Embryonic facial prominence (tissue), 1 donor: ENCODE measurements around the gene ZNF746.

Experiments
- DNase-seq: peaks from one replicate; pipeline ENCODE4 v3.0.0-alpha.2; 2016; ENCODE audit errors: extremely low spot score

The ZNF746 gene

GRCh38 chr7:149490083-149490760 lies 7.4 kb downstream of the ZNF746 start:
- DNase-seq = no peak

- DNase-seq = no peak
Measured at GRCh38 chr7:149489391-149490024, 8.1 kb downstream of the ZNF746 start.

DNA sequence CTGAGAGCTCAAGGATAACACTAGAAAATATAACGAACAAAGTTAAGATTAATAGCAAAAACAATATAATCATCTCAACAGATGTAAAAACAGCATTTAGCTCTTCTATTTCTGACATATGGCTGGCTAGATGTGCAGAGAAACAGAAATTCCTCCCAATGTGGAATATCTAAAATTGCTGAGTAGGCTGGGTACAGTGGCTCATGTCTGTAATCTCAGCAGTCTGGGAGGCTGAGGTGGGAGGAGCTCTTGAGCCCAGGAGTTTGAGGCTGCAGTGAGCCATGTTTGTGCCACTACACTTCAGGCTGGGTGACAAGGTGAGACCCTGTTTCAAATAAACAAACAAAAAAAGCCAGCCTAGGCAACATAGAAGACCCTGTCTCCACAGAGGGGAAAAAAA lies 18.0 kb downstream of the ZNF746 start:
- DNase-seq = no peak

- no peak for DNase-seq
Measured at GRCh38 chr7:149478754-149479153, 18.9 kb downstream of the ZNF746 start.

GRCh38 chr7:149477494-149478443 lies 19.8 kb downstream of the ZNF746 start:
- no peak for DNase-seq

DNA sequence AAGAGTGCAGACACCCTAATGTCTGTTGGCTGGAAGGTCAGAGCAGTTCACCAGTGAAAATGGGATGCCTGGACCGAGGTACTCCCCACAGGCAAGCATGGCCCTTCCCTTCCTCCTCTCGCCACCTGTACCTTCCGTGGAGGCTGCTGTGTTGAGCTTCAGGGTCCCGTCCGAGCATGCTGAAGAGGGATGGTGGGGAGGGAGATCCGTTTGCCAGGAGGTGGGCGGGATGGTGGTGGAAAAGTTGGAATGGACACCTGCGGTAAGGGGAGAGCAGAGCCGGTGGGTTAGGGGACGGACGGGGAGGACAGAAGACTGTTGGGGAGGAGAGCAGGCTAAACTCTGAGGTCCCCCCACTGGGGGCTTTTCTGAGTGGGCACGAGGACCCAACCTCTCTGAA lies 20.8 kb downstream of the ZNF746 start:
- DNase-seq = no peak

GRCh38 chr7:149475121-149476045 lies 22.2 kb downstream of the ZNF746 start:
- DNase-seq = no peak

DNA sequence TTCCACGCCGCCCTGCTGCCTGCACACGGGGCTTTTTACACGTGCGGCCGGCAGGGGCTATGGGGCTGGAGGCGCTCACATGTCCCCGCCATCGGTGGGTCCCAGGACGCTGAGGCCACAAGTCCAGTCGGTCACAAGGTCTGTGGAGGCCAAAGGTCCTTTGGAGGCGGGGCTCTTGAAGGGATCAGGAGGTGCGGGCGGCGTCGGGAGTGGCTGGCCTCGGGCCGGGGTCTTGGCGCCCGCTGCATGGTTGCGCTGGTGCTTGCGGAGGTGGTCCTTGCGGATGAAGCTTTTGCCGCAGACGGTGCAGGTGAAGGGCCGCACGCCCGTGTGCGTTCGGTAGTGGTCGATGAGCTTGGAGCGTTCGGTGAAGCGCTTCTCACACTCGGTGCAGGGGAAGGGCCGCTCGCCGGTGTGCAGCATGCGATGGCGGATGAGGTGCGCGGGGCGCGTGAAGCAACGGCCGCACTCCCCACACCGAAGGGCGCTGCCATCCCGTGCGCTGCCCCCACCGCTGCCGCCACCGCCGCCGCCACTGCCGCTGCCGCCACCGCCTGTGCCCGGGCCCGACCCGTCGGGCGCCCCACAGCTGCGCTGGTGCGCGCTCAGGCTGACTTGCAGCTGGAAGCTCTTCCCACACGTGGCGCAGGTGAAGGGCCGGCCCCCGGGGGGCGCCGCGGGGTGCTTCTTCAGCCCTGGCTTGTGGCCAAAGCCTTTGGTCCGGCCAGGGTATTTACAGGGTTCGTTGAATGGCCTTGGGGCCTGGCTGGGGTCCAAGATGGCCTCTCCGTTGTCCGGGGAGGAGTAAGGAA lies 23.1 kb downstream of the ZNF746 start:
- DNase-seq = no peak

GRCh38 chr7:149473251-149473650 lies 24.4 kb downstream of the ZNF746 start:
- DNase-seq = no peak

- DNase-seq = no peak
Measured at GRCh38 chr7:149471289-149471953, 26.2 kb downstream of the ZNF746 start.

DNA sequence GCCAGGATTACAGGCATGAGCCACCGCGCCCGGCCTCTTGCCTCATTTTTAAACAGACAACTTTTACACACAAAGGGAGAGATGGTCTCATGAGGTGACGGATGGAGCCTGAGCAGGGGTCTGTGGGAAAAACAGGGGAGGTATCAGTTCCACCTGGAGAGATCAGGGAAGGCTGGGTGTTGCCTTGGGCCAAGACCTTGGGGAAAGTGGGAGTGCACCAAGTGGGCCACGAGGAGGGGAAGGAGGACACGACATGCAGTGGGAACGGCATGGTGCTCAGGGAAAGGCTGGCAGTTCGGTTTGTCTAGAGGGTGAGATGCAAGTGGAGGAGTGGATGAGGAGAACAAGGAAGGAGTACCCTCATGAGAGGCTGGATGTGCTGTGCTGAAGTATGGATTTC lies 27.8 kb downstream of the ZNF746 start:
- DNase-seq = no peak

DNA sequence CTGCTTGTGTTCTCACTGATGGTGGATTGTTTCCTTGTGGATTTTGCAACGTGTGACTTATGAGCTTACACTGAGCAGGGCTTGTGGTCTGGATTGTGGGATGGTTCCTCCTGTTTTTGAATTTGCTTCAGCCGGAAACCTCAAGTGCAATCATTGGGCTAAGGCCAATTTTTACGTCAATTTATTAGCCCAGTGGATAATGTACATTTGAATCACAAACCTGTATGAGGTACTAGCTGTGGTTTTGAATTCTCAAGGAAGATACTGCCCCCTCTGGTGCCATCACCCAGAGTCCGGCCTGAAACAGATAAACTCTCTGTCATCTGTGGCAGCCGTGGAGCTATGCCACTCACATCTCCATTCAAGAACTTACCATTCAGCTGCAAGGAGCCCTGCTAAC lies 29.4 kb downstream of the ZNF746 start:
- DNase-seq = no peak

GRCh38 chr7:149467321-149467859 lies 30.2 kb downstream of the ZNF746 start:
- no peak for DNase-seq

- no peak for DNase-seq
Measured at GRCh38 chr7:149466364-149466763, 31.2 kb downstream of the ZNF746 start.

GRCh38 chr7:149463500-149464161 lies 34.0 kb downstream of the ZNF746 start:
- no peak for DNase-seq

- no peak for DNase-seq
Measured at GRCh38 chr7:149462101-149462520, 35.5 kb downstream of the ZNF746 start.

DNA sequence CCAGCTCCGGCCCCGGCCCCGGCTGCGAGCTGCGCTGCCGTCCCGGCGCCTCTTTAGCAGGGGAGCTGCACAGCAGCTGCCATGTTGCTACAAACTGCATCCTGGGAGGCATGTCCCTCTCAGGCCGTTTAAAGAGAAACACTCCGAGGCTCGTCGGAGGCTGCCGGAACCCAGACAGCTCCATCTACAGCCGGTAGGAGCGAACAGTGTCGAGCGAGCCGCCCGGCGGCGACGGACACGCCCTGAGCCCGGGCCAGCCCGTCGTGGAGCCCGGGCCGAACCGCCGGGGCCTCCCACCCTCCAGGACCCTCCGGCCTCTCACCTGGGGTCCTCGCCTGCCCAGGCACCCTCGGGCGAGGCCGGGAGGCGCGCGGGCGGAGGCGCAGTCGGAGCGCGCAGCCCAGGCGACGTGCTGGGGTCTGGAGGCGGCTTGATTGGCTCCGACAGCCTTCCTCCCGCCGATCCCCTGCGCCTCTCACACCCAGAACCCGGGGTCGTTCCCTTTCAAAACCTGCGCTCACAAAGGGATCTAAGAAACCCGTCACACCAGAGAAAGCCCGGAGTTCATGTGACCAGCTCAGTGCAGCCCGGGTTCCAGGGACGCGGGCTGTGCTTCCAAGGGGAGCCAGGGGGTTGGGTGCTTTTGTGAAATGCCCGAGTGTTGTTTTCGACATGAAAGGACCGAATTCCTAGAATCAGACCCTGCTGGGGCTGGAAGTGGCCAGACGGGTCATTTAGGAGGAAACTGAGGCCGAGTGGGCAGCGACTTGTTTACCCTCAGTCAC lies 36.9 kb downstream of the ZNF746 start, which contains the start of gene ZNF777:
TSS of gene ZNF777 (minus strand) at position 570 of the 785 bp plus-strand sequence. CDS start 5,040 bp downstream, outside the sequence.
- DNase-seq = peak; percentile 81
